HG03571 (cell line): ENCODE measurements around the gene DEPP1.

ENCODE experiments used
- ATAC-seq: cut with Tn5 transposase; IDR thresholded peaks from one replicate; pipeline ENCODE4 v1.9.1; 2021; ENCODE audit not compliant: unreplicated experiment

Gene DEPP1

GRCh38 chr10:44980309-44981171 lies 1.9 kb upstream of the DEPP1 start:
- no peak for ATAC-seq

- ATAC-seq = no peak
These were observed 927 bp upstream of the DEPP1 start for GRCh38 chr10:44979281-44980191.

- ATAC-seq = no peak
These were observed 418 bp downstream of the DEPP1 start for GRCh38 chr10:44978213-44978569.

- no peak for ATAC-seq
These were observed 1.1 kb downstream of the DEPP1 start for GRCh38 chr10:44977287-44978212.

- no peak for ATAC-seq
These were observed 2.0 kb downstream of the DEPP1 start for GRCh38 chr10:44976352-44977198.

- ATAC-seq = no peak
These were observed 2.9 kb downstream of the DEPP1 start for GRCh38 chr10:44975431-44976331.

GRCh38 chr10:44974628-44975430 lies 3.8 kb downstream of the DEPP1 start:
- ATAC-seq = peak; percentile 66

- ATAC-seq = no peak
These were observed 4.5 kb downstream of the DEPP1 start for GRCh38 chr10:44974082-44974627.

GRCh38 chr10:44973323-44974081 lies 5.1 kb downstream of the DEPP1 start:
- no peak for ATAC-seq

- ATAC-seq = no peak
These were observed 5.7 kb downstream of the DEPP1 start for GRCh38 chr10:44972874-44973306.

GRCh38 chr10:44971935-44972757 lies 6.5 kb downstream of the DEPP1 start:
- ATAC-seq = no peak

GRCh38 chr10:44971434-44971833 lies 7.2 kb downstream of the DEPP1 start:
- no peak for ATAC-seq

GRCh38 chr10:44970812-44971395 lies 7.7 kb downstream of the DEPP1 start:
- no peak for ATAC-seq

- no peak for ATAC-seq
These were observed 8.8 kb downstream of the DEPP1 start for GRCh38 chr10:44969854-44970253.

- ATAC-seq = no peak
These were observed 9.9 kb downstream of the DEPP1 start for GRCh38 chr10:44968500-44969400.
